Neural cell (in vitro differentiated cells): ENCODE measurements around the gene NINJ1. TPM values are rescaled to one million over a fixed set of nuclear protein-coding genes. Genes with fewer than 3 reads are reported as not detected.
A peak's percentile ranks its signal among the peaks of the same experiment; 100 is the strongest.

ENCODE experiments used
- H2AFZ ChIP-seq: fragments of 200-600, 300-800 bp; sonication (generic), shearing (Covaris generic); 2 replicates; pipeline ENCODE4 v1.6.0; 2014; ENCODE audit warnings: low read depth, mild to moderate bottlenecking, antibody characterized with exemption, low read length, moderate library complexity
- H3F3A ChIP-seq: fragments of 200-600 bp; shearing (Covaris generic); 2 replicates; pipeline ENCODE4 v1.6.1; 2016; ENCODE audit warnings: mild to moderate bottlenecking, moderate library complexity, mixed read lengths, antibody characterized with exemption, low read length; ENCODE audit not compliant: insufficient read depth, poor library complexity, severe bottlenecking
- H3K27ac ChIP-seq: fragments of 200-600, 300-800 bp; sonication (generic), shearing (Covaris generic); 2 replicates; pipeline ENCODE4 v1.5.1; 2014; ENCODE audit warnings: mild to moderate bottlenecking, low read length, moderate library complexity
- H3K27me3 ChIP-seq: fragments of 300-800, 200-600 bp; sonication (generic), shearing (Covaris generic); 2 replicates; pipeline ENCODE4 v1.6.0; 2014; ENCODE audit warnings: mild to moderate bottlenecking, low read depth, low read length, moderate library complexity; ENCODE audit not compliant: insufficient read depth
- H3K36me3 ChIP-seq: fragments of 300-800, 200-600 bp; sonication (generic), shearing (Covaris generic); 2 replicates; pipeline ENCODE4 v1.5.1; 2014; ENCODE audit warnings: mild to moderate bottlenecking, antibody characterized with exemption, low read length, moderate library complexity; ENCODE audit not compliant: insufficient read depth
- H3K4me2 ChIP-seq: fragments of 300-800, 200-600 bp; sonication (generic), shearing (Covaris generic); 2 replicates; pipeline ENCODE4 v1.6.0; 2014; ENCODE audit warnings: mild to moderate bottlenecking, low read length
- H3K4me3 ChIP-seq: fragments of 300-800, 200-600 bp; sonication (generic), shearing (Covaris generic); 2 replicates; pipeline ENCODE4 v1.5.1; 2014; ENCODE audit warnings: mild to moderate bottlenecking, low read length, moderate library complexity
- H3K79me2 ChIP-seq: fragments of 200-600 bp; shearing (Covaris generic); replicated peaks from 2 replicates; pipeline ENCODE4 v1.6.0; 2014; ENCODE audit warnings: mild to moderate bottlenecking, low read length, moderate library complexity; ENCODE audit not compliant: insufficient read depth
- H3K9ac ChIP-seq: fragments of 300-800, 200-600 bp; sonication (generic), shearing (Covaris generic); 2 replicates; pipeline ENCODE4 v1.6.1; 2016; ENCODE audit warnings: mild to moderate bottlenecking, low read length, mixed read lengths
- H3K9me2 ChIP-seq: fragments of 200-600 bp; shearing (Covaris generic); 2 replicates; pipeline ENCODE4 v1.6.1; 2016; ENCODE audit warnings: mild to moderate bottlenecking, low read length, mixed read lengths; ENCODE audit not compliant: insufficient read depth
- H3K9me3 ChIP-seq: fragments of 200-600, 300-800 bp; sonication (generic), shearing (Covaris generic); 2 replicates; pipeline ENCODE4 v1.6.1; 2016; ENCODE audit warnings: mild to moderate bottlenecking, mixed run types, low read length, moderate library complexity, mixed read lengths
- H4K20me1 ChIP-seq: fragments of 200-600 bp; shearing (Covaris generic); 2 replicates; pipeline ENCODE4 v1.6.1; 2016; ENCODE audit warnings: mild to moderate bottlenecking, mixed run types; ENCODE audit not compliant: insufficient read depth
- EP300 ChIP-seq: fragments of 450-650 bp; conservative IDR thresholded peaks from 2 replicates; pipeline ENCODE4 v1.6.1; 2014; ENCODE audit warnings: antibody characterized with exemption, mild to moderate bottlenecking, moderate library complexity; ENCODE audit not compliant: poor library complexity, severe bottlenecking
- EZH2 ChIP-seq: fragments of 200-600, 300-800 bp; shearing (Covaris generic), sonication (generic); IDR thresholded peaks from 2 replicates; pipeline ENCODE4 v1.6.1; 2014; ENCODE audit warnings: antibody characterized with exemption, low read length, borderline replicate concordance, mild to moderate bottlenecking; ENCODE audit not compliant: insufficient read depth, poor library complexity, severe bottlenecking
- MXI1 ChIP-seq: fragments of 450-650 bp; conservative IDR thresholded peaks from 2 replicates; pipeline ENCODE4 v1.6.1; 2014; ENCODE audit warnings: antibody characterized with exemption, mild to moderate bottlenecking; ENCODE audit not compliant: poor library complexity, severe bottlenecking
- RAD21 ChIP-seq: fragments of 450-650 bp; conservative IDR thresholded peaks from 2 replicates; pipeline ENCODE4 v1.6.1; 2014; ENCODE audit warnings: antibody characterized with exemption, mild to moderate bottlenecking, moderate library complexity
- SMC3 ChIP-seq: fragments of 450-650 bp; conservative IDR thresholded peaks from 2 replicates; pipeline ENCODE4 v1.6.1; 2014; ENCODE audit warnings: antibody characterized with exemption, mild to moderate bottlenecking, moderate library complexity; ENCODE audit not compliant: poor library complexity
- polyA minus RNA-seq: library from RNA; depleted of rRNA, polyadenylated mRNA; stranded (reverse); fragments of >200 nt; gene quantifications from 2 replicates; pipeline ENCODE4 v1.2.3, GENCODE V29; 2014
- polyA plus RNA-seq: library from polyadenylated mRNA; depleted of rRNA; stranded (reverse); fragments of >200 nt; gene quantifications from 2 replicates; pipeline ENCODE4 v1.2.3, GENCODE V29; 2014
- TF ChIP-seq, protein P1 (sequence below): fragments of 450-650 bp; IDR thresholded peaks from 2 replicates; pipeline ENCODE4 v1.5.1; 2014; ENCODE audit warnings: antibody characterized with exemption, mild to moderate bottlenecking, moderate library complexity; ENCODE audit not compliant: poor library complexity, severe bottlenecking
- TF ChIP-seq, protein P2 (sequence below): IDR thresholded peaks from 2 replicates; pipeline ENCODE4 v1.6.1; 2012; ENCODE audit warnings: borderline replicate concordance

Gene NINJ1, protein sequence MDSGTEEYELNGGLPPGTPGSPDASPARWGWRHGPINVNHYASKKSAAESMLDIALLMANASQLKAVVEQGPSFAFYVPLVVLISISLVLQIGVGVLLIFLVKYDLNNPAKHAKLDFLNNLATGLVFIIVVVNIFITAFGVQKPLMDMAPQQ
- 2.7 and 7.6 TPM in 2 replicates for polyA plus RNA-seq
- 2.0 and 2.4 TPM in 2 replicates for polyA minus RNA-seq

DNA sequence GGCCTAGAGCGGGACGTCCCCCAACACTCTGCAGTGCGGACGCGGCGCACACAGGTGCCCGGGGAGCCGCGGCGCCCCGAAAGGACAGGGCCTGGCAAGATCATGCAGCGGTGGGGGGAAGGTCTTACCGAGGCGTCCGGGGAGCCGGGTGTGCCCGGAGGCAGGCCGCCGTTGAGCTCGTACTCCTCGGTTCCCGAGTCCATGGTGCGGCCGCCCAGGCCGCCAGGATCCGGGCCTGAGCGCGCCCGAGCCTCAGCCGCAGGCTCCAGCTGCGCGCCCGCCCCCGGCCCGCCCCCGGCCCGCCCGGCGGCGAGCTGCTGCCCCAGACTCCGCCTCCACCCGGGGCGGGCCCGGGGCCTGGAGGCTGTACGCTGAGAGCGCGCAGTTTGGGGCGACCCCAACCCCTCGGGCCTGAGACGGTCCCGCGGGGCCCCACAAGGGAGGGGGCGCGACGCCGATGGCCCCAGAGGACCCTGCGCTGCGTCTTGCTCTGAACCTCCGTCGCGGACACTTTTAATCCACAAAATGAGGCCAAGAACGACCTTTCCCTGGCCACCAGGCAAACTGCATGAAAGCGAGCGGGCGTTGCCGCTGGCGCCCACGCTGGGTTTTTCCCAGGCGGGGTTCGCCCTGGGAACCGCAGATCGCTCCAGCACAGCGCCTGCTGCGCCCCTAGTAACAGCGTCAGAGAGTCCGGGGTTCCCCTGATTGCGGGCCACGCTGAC, at the start of gene NINJ1:
Gene NINJ1, minus strand, starts transcription at position 237 of the 725 bp plus-strand sequence. Its CDS starts 34 bp downstream, at position 203.
- H3F3A ChIP-seq, result no peaks in the 10 kb centered on the region
- H3K36me3 ChIP-seq, result no peaks in the 10 kb centered on the region
- H3K4me2 ChIP-seq, result peak within 1 kb of the TSS; percentile 62
- H3K4me3 ChIP-seq, result peak within 1 kb of the TSS; percentile 85
- H2AFZ ChIP-seq, result peak within 1 kb of the TSS; percentile 65
- TF ChIP-seq RAD21 (no peak), MXI1 (no peak), EZH2 (no peak), SMC3 (no peak), EP300 (no peak)
- TF ChIP-seq, protein P1, sequence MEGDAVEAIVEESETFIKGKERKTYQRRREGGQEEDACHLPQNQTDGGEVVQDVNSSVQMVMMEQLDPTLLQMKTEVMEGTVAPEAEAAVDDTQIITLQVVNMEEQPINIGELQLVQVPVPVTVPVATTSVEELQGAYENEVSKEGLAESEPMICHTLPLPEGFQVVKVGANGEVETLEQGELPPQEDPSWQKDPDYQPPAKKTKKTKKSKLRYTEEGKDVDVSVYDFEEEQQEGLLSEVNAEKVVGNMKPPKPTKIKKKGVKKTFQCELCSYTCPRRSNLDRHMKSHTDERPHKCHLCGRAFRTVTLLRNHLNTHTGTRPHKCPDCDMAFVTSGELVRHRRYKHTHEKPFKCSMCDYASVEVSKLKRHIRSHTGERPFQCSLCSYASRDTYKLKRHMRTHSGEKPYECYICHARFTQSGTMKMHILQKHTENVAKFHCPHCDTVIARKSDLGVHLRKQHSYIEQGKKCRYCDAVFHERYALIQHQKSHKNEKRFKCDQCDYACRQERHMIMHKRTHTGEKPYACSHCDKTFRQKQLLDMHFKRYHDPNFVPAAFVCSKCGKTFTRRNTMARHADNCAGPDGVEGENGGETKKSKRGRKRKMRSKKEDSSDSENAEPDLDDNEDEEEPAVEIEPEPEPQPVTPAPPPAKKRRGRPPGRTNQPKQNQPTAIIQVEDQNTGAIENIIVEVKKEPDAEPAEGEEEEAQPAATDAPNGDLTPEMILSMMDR, result no peak
- TF ChIP-seq, protein P2, sequence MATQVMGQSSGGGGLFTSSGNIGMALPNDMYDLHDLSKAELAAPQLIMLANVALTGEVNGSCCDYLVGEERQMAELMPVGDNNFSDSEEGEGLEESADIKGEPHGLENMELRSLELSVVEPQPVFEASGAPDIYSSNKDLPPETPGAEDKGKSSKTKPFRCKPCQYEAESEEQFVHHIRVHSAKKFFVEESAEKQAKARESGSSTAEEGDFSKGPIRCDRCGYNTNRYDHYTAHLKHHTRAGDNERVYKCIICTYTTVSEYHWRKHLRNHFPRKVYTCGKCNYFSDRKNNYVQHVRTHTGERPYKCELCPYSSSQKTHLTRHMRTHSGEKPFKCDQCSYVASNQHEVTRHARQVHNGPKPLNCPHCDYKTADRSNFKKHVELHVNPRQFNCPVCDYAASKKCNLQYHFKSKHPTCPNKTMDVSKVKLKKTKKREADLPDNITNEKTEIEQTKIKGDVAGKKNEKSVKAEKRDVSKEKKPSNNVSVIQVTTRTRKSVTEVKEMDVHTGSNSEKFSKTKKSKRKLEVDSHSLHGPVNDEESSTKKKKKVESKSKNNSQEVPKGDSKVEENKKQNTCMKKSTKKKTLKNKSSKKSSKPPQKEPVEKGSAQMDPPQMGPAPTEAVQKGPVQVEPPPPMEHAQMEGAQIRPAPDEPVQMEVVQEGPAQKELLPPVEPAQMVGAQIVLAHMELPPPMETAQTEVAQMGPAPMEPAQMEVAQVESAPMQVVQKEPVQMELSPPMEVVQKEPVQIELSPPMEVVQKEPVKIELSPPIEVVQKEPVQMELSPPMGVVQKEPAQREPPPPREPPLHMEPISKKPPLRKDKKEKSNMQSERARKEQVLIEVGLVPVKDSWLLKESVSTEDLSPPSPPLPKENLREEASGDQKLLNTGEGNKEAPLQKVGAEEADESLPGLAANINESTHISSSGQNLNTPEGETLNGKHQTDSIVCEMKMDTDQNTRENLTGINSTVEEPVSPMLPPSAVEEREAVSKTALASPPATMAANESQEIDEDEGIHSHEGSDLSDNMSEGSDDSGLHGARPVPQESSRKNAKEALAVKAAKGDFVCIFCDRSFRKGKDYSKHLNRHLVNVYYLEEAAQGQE, result peak; percentile 23
- H3K9me3 ChIP-seq, result no peaks in the 10 kb centered on the region
- H3K79me2 ChIP-seq, result no peaks in the 10 kb centered on the region
- H4K20me1 ChIP-seq, result no peaks in the 10 kb centered on the region
- no peak within 1 kb of the TSS for H3K27ac ChIP-seq
- H3K9me2 ChIP-seq, result no peaks in the 10 kb centered on the region
- peak within 1 kb of the TSS; percentile 67 for H3K9ac ChIP-seq
- H3K27me3 ChIP-seq, result no peaks in the 10 kb centered on the region

DNA sequence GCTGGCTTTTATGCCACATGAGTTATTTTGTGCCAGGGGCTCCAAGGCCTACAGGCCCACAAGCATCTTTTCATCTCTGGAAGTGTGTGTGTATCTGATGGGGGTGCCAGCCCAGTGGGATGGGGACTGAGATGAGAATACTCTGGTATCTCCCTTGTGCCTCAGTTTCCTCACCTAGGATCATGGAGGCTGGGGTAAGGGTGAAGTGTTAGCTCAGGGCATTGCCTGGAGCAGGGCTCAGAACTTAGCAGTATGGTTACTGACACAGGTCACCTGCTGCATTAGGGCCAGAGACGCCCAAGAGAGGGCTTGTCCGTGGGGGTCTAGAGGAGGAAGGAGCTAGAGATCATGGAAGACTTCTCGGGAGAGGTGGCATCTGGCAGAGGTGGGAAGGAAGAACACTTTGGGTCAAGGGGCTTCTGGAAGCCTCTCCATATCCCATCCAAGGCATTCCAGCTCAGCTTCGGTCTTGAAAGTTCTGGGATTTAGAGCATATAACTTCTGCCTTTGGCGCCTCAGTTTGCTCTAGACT, 49.1 kb upstream of the NINJ1 start:
- Histone ChIP-seq H3K4me2 (peak overlapping the region; percentile 45), H3K9ac (peak overlapping the region; percentile 93)

More for the DNA sequence above, 49.1 kb upstream of the NINJ1 start:
- H3K9me3 ChIP-seq, result no peaks in the 10 kb centered on the region
- H3K9me2 ChIP-seq, result no peaks in the 10 kb centered on the region
- no peak for TF ChIP-seq EP300
- TF ChIP-seq MXI1, result no peak
- peaks cover 12% of the 10 kb centered on the region for H3K27me3 ChIP-seq
- H4K20me1 ChIP-seq, result no peaks in the 10 kb centered on the region
- no peaks in the 10 kb centered on the region for H3K36me3 ChIP-seq
- peak overlapping the region; percentile 73 for H2AFZ ChIP-seq
- H3K27ac ChIP-seq, result no peak overlapping the region
- no peaks in the 10 kb centered on the region for H3F3A ChIP-seq
- peak overlapping the region; percentile 94 for H3K4me3 ChIP-seq
- peaks cover 32% of the 10 kb centered on the region for H3K79me2 ChIP-seq
